GM19035 (cell line): Measurements from ENCODE around the gene OVOL1.
"Not testable (repeated sequence)": the region's sequence is repeated elsewhere in the genome, so short reads cannot be mapped to it uniquely, and the experiment has no call there.

Experiments
- ATAC-seq: cut with Tn5 transposase; IDR thresholded peaks from one replicate; pipeline ENCODE4 v1.9.1; 2021; ENCODE audit not compliant: unreplicated experiment

OVOL1 gene

GRCh38 chr11:65814131-65814985 lies 27.5 kb downstream of the OVOL1 start:
- ATAC-seq = no peak

GRCh38 chr11:65814986-65815565 lies 28.2 kb downstream of the OVOL1 start:
- ATAC-seq = no peak

DNA sequence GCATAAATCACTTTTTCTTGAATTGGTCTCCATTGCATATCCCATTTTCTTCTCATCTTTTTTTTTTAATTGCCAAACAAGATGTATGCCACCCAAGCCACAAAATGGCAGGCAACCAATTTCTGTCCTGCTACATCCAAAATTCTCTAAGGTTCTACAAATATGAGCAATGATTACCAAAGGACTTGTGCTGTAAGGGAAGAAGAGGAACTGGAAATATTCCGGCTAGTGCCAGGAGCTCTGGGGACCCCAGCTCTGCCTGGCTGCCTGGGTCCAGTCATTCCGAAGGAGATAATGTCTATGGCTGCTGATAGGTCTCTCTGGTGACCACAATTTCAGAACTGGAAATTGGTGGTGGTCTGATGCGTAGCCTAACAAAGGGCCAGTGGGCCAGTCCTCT lies 29.8 kb downstream of the OVOL1 start:
- no peak for ATAC-seq

DNA sequence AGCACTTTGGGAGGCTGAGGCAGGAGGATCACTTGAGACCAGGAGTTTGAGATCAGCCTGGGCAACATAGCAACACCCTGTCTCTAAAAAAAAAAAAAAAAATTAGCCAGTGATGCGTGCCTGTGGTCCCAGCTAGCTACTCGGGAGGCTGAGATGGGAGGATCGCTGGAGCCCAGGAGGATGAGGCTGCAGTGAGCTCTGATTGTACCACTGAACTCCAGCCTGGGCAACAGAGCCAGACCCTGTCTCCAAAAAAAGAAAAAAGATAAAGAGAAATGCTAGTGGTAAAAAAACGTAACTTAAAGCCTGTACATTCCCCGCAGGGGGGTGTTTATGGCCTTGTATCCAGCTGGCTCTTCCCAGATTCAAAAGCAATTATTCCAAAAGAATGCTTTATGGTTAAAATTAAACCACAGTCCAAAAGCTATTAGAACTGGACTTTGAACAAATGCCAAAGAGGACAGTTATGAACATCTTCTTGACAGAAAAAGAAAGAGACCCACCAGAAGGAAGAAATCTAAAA lies 30.5 kb downstream of the OVOL1 start:
- ATAC-seq = no peak

GRCh38 chr11:65817835-65818680 lies 31.2 kb downstream of the OVOL1 start:
- peak; percentile 83 for ATAC-seq

DNA sequence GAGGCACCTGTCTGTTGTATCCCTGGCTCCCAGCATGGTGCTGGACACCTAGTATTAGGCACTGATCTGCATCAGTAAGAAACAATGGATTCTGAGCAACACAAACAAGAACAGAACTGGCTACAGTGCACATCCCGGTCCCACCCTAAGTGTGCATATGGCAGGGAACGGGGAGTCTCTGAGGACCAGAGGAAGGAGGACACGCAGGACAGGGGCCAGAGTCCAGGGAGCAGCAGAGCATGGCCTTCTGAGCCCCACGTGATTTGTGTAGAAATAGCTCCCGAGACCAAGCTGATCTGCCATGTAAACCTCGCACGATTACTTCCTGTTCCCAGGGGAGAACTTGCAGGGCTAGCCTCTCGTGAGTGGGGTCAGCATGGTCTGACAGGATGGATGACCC lies 34.2 kb downstream of the OVOL1 start:
- no peak for ATAC-seq

GRCh38 chr11:65822776-65823528 lies 36.1 kb downstream of the OVOL1 start:
- no peak for ATAC-seq

DNA sequence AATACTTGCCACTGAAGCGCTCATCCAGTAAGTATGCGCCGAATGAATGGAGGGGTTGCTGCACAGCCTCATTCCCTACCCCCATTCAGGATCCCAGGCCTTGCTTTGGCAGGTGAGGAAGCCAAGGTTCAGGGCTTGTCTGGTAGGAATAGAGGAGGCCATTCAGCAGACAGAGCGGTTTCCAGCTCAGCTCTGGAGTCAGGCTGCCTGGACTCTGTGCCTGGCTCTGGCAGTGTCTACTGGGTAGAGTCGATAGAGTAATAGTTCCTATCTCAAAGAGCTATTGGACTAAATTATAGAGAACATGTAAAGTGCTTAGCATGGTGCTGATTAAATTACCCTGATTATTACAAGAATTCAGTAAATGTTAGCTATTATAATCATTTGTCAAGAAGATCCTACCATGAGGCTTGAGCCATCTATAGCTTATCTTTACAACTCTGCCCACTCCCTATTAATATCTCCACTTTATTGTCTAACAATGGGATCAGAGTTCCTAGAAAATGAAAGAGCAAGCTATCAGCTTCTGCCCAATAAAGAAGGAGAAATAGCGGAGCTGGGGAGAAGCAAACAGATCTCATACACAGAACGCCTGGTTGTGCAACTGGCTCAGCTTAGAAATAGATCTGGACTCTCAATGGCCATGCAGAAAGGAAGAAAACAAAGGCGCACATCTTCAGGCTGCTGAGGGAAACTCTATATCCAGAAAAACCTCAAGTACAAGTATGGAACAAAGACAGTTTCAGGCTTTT lies 40.3 kb downstream of the OVOL1 start:
- ATAC-seq = no peak

- ATAC-seq = no peak
Observed at GRCh38 chr11:65829459-65829858, 42.6 kb downstream of the OVOL1 start.

- not testable (repeated sequence) for ATAC-seq
Observed at GRCh38 chr11:65832231-65832630, 45.4 kb downstream of the OVOL1 start.

DNA sequence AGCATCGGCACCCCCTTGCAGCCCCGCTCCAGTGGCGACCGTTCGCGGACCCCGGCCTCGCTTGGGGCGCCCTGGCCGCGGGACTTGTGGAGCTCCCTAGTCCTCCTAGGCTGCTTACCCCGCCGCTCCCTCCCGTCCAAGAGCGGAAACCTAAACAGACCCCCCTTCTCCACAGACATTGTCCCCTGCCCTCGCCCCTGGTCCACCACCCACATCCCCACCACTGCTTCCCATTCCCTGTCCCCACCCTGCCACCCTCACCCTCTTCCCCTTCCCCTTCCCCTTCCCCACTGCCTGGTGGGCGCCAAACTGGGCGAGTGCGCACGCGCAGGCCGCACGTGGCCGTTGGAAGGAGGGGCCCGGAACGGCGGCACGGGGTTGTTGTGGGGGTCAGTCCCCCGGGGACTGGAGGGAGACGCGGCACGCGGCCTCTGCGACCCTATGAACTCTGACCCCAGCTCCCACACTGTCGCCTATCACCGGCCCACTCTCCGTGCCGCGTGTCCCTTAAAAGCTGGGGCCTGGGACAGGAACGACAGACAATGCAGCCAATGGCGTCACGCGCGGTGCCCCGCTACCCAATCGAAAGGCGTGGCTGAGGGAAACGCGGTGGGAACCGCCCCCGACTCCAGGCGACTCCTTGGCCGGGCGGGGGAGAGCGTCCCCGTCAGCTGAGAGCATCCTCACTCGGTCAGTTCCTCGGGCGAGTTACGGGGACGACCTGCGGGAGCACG lies 46.6 kb downstream of the OVOL1 start, which contains the start of gene SNX32:
Gene SNX32 (plus strand): TSS at position 667 of the 734 bp plus-strand sequence. CDS start 103 bp downstream, outside the sequence.
- ATAC-seq = peak; percentile 95

- ATAC-seq = no peak
Observed at GRCh38 chr11:65834202-65834601, 47.3 kb downstream of the OVOL1 start.

- no peak for ATAC-seq
Observed at GRCh38 chr11:65842144-65842543, 55.3 kb downstream of the OVOL1 start.

DNA sequence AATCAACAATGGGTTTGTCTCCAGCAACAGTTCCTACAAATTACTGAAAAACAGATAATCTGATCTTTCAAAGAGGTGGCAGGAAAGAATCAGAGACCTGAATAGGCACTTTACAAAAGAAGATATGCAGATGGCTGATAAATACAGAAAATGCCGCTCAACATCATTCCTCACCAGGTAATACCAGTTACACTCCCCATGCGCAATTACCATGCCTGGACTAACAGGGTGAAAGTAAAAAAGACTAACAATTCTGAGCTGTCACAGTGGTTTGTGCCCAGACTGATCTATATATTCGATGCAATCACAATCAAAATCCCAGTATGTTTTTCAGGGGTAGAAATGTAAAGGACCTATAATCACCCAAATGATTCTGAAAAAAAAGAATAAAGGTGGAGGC lies 56.9 kb downstream of the OVOL1 start:
- ATAC-seq = no peak

DNA sequence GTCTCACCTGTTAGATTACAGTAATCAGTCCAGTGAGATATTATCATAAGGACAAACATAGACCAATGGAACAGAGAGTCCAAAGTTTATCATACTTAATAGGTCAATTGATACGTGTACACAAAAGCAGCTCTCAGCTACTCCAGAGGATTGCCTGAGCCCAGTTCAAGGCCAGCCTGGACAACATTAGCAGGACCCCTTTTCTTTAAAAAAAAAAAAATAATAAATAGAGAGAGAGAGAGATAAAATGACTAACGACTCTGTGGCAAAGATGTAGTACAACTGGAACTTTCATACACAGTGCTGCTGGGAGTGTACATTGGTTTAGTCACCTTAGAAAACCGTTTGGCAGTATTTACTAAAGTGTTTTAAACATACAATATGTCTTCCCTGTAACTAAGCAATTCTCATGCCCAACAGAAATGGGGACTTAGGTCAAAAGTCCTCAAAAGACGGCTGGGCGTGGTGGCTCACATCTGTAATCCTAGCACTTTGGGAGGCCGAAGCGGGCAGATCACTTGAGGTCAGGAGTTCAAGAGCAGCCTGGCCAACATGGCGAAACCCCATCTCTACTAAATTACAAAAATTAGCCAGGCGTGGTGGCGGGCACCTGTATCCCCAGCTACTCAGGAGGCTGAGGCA lies 57.5 kb downstream of the OVOL1 start:
- ATAC-seq = no peak
